GM18909 (cell line): ENCODE measurements around the gene MYO16.
"Not testable (repeated sequence)": the region's sequence is repeated elsewhere in the genome, so short reads cannot be mapped to it uniquely, and the experiment has no call there.

ENCODE experiments used
- ATAC-seq: cut with Tn5 transposase; IDR thresholded peaks from one replicate; pipeline ENCODE4 v1.9.1; 2021; ENCODE audit warnings: mild to moderate bottlenecking; ENCODE audit not compliant: unreplicated experiment, poor library complexity

The MYO16 gene

DNA sequence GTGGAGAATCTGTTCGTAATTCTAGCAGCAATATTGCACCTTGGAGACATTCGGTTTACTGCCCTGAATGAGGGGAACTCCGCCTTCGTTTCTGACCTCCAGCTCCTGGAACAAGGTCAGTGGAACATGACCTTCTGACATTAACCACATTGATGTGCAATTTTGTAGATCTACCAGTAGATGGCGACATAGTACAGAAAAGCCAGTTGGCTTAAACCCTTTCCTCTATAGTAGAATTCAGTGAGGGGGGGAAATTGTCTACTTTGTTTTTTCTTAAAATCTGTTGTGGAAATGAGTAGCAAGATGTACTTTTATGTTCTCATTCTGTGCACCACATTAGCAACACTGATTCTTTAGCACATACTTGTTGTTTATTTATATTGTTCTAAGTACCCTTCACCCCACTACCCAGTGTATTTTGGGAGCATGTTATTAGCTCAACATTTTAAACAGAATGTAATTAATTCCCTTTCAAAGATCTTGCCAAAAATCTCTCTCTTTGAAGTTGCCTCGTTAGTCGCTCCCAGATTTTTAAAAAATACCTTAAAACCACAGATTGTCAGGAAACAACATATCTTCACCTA lies 332.2 kb downstream of the MYO16 start:
- peak; percentile 95 for ATAC-seq

DNA sequence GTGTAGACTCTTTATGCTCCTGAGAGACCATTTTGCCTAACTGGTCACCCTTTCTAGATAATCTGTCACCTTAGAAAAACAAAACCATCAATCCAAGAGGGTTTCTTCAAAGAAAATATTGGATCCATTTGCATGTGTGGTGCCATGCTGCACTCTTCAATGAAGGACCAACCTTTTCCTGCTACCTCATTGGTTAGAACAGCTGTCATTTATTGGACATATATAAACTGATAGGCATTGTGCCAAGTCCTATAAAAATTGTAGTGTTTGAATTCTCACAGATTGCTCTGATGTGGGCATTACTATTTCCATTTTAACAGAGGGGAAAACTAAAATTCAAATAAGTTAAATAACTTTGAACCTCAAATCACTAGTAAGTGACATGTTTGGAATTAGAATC lies 333.2 kb downstream of the MYO16 start:
- ATAC-seq: no peak

DNA sequence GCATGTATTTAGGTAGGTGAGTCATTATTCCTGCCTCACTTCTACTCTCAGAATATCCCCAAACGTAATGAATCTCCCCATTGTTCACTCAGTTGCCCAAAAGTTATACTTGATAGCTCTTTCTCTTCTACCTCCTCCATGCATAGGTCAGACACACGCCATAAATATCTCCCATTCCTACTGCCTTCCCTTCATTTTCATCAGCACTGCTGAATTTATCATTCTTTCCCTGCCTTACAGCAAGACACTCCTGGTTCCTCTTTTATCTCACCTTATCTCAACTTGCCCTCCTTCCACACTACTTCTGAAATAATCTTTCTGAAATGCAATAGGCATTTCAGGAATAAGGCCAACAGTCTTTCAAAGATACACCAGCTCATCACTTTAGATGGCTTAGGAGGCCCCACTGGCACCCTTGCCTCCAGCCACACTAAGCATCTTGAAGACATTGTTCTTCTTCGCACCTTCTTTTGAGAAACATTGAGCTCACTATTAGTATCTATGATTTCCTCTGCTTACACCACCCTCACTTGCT lies 333.9 kb downstream of the MYO16 start:
- ATAC-seq: no peak

DNA sequence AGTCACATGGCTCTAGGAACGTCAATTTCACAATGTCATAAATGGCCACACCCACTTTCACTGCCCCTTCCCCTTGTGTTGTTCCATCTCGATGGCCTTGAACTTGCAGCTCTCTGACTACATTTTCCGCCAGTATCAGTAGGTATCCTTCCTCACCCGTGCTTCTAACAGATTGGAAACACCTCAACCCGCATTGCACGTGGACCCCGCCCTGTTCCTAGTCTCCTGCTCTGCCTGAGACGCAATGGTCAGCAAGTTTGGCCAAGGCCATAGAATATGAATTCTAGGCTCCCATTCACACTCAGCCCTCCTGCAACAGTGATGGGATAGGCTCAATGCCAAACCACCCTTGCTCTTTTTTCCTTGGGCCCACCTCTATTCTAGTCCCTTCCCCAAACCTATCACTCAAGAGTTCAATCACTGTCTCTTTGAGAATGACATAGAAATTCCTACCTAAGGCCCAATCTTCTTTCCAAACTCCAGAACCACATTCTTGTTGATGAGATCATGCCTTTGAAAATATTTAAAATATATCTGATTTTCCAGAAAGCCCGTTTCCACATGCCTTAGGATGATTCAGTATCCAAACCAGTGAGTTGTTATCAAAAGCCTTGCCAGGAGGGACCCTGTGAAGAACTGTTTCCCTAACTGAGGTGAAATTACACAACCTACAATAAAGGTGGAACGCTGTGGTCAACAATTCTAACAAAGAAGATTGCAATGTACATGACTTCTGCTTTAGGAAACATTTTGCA lies 334.6 kb downstream of the MYO16 start:
- ATAC-seq: no peak

DNA sequence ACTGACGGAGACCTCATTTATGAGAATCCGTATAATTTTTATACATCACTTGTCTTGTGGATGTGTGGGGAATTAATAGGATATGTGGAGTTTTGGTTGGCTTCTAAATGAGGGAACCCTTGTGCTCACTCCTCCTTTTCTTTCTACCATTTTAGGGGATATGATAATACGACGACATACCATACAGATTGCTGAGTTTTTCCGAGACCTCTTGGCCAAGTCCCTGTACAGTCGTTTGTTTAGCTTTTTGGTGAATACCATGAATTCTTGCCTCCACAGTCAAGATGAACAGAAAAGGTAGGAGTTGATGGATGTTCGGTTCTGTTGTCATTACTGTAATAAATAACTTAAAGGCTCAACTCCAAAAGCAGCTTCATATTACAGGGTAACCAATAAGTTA lies 335.2 kb downstream of the MYO16 start:
- no peak for ATAC-seq

DNA sequence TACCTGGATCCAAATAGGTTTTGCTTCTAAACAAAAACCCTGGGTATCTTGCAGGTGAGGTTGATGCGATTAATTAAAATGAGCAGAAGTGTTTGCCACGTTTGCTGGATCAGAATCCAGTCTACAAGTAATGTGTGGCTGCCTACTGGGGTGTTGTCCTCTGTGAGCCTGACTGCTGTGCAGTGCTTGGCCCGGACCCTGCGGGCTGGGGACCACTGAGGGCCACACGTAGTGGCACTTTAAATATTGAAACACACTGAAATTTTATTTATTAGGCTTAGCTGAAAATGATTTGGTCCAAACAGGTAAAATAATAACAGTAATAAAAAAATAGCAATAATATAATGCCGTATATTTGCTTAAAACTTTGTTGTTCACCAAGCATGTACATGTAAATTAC lies 338.0 kb downstream of the MYO16 start:
- ATAC-seq: no peak

DNA sequence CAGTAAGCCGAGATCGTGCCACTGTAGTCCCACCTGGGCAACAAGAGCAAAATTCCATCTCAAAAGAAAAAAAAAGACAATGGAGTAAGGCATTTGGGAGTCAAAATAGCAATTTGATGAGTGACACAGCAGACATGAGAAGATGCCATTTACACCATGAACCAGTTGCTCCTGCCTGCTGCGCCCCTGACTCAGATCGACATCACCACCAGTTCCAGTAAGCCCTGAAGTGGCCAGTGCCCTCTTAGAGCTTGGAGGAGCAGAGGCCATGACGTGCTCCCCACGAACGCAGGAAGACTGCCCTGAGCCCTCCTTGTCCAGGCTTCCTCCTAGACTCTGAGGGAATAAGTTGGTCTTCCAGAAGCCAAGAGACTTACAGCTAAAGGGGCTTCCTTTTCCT lies 339.2 kb downstream of the MYO16 start:
- no peak for ATAC-seq

DNA sequence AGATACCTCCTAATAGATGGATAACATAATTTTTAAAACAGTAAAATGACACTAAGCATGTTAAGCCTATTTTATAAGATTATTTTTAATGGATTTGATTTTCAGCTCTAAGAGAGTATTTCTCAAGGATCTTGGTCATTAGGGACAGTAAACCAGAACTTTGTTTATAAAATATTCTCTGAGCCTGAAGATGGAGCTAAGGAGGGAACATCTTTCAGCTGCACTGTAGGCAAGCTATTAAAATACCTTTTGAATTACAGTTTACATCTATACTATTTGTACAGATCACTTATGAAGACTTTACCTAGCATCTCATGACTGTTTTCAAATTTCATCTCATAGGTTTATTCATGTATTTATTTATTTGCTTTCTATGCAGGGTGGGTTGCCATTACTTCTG lies 345.3 kb downstream of the MYO16 start:
- ATAC-seq: no peak

DNA sequence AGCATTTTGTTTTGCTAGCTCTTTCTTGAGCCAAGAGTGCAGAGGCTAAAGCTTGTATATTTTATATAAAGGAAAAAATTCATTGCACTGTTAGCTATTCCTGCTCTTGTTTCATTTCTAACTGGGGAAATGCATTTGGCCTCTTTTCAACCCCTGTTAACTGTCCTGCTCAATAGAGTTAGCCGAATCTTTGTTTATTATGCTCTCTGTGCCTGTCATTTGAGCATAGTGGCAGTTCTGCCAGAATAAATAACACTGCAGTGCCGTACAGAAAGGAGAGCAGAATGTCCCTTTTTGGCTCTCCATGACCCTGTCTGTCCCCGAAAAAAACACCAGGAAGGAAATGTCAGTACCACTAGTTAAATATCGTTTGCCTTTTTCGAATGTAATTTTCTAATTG lies 350.8 kb downstream of the MYO16 start:
- ATAC-seq: no peak

DNA sequence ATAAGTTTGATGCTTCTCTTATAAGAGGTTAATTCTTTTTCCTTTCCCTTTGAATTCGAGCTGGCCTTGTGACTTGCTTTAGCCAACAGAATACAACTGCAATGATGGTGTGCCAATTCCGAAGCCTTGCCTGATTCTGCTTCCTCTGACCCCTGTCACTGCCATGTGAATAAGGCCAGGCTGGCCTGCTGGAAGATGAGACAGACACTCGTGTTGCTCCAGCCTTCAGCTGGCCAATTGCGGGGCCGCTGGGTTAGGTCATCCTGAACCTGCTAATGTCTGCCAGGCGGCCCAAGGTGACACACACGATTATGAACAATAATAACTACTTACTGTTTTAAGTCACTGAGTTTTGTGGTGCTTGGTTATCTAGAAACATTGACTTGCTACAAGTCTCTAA lies 352.0 kb downstream of the MYO16 start:
- no peak for ATAC-seq

DNA sequence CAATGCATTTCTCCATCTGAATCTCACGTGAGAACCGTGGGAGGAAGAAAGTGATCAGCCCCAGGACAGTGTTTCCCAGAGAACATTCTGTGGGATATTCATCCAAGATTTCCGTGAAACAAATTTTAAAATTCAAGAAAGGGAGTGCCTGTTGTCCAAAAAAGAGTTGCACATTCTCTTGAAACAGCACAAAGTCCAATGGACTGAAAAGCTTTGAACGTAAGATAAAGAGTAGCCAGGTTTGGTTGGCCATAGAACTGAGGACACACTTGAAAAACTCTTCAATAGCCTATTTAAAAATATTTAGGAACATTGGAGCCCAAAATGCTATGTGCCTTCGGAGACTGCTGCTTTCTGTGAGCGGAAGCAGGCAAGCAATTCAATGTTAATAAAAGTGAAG lies 353.9 kb downstream of the MYO16 start:
- no peak for ATAC-seq

DNA sequence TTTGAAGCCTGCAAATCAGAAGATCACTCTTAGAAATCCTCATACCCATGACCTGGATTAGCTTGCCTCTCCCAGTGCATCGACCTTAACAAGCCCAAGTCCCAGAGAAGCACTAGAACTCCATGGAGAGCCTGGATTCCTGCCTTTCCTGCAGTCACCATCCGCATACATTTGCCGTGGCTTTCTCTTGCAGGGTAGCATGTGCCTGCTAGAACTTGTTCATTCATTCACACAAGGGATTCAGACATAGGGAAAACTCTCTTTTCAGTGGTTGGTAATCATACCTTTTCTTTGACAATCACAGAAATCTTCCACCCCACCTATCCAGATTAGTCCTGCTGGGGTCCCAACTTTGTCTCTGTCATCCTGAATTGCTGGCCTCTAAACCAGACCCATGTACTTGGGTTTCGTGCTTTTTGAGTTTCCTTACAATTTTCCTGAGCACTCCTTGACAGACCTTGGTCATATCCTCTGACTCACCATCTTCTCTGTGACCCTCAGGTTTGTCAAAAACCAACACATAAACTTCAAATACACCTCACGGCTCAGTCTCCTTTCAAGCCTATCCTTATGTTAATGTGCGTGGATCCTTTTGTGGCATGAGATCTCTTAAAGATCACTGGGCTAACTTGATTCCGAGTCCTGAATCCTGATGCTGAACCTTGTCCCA lies 355.0 kb downstream of the MYO16 start:
- no peak for ATAC-seq

DNA sequence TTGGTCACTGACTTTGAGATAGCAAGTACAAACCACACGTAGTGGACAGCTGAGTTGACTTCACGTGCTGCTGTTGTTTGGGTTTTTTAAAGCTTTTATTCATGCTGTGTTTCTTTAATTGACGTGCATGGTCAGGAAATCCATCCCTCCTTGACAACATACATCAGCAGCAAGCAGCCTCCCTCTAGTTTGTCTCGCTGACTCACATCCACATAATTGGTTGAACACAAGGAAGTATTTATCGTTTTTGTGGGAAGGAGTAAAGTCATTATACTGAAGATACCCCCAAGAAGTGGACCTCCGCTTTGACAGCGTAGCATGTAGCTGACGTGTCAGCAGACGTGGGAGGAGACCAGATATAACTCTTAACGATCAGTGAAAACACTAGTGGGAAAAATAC lies 355.8 kb downstream of the MYO16 start:
- no peak for ATAC-seq

DNA sequence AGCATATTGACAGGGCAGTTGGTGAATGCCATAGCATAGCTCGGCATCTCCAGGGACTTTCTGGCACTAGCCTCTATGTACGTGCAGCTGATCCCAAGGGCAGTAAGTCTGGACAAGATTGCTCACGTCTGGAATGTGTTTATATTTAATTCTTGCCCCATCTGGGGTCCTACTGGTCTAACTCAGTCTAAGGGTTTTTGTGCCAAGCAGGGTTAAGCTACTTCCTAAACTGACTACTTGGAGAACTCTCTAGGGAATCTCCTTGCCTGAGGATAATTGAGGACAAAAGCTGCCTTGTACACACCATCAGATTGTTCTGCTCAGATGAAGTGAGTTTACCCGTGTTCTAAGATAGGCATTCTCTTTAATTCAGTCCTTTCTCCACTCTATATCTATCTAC lies 358.1 kb downstream of the MYO16 start:
- ATAC-seq: no peak

DNA sequence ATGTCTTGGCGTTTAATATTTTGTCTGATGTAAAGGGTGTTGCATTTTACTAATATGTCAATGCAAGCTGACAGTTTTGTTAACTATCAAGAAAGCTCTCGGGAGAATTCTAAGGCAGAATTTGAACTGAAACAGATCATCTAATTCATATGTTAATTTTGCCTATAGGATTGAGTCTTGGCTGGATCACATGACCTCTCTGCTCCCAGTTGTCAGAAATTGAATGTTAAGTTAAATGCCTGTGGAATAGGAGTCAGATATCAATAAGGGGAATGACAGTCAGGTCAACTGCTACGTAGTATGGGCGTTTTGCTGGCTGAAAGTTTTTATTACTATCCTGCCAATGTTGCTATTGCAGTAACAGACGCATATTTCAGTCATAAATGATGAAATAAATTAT lies 358.5 kb downstream of the MYO16 start:
- ATAC-seq: no peak

DNA sequence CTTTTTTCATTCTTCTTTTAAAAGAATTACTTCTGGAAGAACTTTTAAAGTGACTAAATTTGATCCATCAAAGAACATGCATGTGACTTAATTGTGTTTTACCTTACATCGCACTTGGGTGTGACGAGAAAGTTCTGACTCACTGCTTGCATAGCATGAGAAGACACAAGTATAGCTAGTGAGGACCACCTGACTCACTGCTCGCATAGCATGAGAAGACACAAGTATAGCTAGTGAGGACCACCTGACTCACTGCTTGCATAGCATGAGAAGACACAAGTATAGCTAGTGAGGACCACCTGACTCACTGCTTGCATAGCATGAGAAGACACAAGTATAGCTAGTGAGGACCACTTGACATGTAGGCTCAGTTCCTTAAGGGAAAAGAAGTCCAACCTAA lies 362.0 kb downstream of the MYO16 start:
- ATAC-seq: not testable (repeated sequence)

DNA sequence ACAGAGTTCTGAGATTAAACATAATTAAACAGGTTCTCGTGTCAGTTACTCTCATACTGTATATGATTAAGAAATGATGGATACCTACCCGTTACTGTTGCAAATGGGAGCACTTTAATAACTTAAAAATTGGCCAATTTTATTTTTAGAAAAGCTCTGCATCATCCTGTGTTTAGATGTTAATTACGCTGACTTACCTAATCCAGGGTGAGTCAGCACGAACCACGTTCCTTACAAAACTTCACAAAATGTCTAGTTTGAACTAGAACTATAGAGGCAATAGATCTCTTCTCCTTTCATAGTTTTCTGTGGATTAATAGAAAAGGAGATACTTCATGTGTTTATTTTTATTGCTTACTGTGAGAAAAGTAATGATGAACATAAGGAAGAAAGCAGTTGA lies 363.9 kb downstream of the MYO16 start:
- no peak for ATAC-seq

DNA sequence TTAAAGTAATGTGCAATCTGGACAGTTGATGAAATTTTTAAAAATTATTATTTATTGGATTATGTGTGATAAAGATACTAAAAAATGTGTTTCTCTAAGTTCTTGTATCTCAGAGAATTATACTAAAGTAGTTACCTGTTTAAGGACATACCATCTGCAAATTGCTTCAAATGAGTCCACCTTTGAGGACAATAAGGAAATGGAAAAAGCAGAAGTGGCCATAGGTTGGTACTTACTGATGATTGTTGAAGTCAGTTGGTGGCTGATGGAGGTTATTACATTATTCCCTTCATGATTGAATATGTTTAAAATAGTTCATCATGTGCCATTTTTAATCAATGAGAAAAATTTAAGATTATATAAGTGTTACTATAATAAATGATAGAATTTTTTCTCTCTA lies 367.0 kb downstream of the MYO16 start:
- ATAC-seq: no peak

DNA sequence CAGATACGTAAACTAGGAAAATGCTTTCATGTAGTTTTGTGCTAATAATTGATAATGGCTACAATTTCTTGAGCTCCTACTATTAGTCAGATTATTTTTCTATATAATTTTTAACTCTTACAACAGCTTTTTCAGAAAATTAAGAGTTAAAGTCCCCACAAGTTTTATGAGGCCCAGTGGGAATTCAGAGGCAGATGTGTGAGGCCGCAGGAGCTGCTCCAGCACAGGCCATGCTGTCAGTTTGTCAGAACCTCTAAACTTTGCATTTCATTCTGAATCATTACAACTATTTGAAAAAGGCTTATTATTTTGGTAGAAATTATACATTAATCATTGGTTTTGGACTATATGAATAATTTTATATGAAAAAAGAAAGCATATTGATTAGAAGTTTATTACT lies 370.8 kb downstream of the MYO16 start:
- ATAC-seq: no peak

DNA sequence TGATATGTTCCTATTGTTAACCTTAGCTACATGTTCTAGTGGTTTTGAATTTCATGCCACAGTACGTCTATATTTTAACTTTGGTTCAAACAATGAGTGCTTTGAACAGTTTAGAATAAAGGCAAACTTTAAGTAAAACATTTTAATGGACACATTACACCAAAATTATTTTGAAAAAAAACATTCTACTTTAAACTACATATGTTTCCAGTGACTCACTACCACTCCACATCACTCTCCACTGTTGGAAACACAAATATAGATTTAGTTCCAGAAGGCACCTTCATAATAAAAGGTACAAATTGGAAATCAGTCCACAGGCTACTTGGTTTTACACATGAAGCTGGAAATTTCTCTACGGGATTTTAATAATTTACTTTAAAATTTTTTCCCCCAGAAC lies 373.5 kb downstream of the MYO16 start:
- ATAC-seq: no peak

DNA sequence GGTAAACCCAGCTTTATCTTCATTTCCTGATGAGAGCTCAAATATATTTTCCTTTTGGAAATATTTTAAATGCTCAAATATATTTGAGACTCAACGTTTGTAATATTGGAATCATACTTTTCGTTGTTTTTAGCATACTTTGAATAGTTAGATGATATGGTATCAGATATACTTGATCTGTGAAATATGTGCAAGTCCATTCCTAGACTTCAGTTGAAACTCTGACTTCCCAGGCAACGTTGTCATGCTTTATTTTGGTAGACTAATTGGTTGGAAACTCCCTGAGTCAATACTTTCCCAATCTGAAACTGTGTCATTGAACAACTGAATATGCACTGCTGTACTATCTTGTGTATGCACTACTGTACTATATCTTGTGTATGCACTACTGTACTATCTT lies 378.5 kb downstream of the MYO16 start:
- ATAC-seq: no peak

DNA sequence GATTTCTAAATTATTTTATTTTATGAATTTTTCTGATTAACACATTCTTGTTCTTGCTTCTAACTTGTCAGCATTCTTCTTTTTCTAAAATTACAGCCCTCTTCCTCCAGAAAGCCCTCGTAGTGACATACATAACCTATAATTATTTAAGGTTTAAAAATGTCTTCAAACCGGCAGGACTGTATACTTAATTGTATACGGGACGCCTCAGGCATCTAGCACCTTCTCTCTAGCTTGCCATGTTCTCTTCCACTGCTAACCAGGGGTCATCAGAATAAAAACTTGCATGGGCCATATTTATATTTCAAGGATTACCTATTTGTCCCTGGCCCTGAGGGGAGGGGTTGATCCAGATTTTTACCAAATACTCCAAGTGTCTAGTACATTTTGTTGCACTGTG lies 380.3 kb downstream of the MYO16 start:
- no peak for ATAC-seq
